ENCODE data around the gene ENO2.

- no peak for TF ChIP-seq CTCF (IDR thresholded peaks at IDR 0.05; ENCODE audit: low read depth, low read length)
- TF ChIP-seq EZH2phosphoT487 (IDR thresholded peaks at IDR 0.05; ENCODE audit: low read depth) = no peak
Observed at GRCh38 chr12:6961278-6961694, 46.9 kb downstream of the ENO2 start.

Data from OCI-LY3 (cell line).